GM15510 (cell line): ENCODE measurements around the gene TREML4.

Experiments
- POLR2A ChIP-seq: IDR thresholded peaks from 3 replicates; pipeline ENCODE4 v1.6.1; 2011; ENCODE audit warnings: borderline replicate concordance; ENCODE audit not compliant: insufficient read length; ENCODE audit errors: extremely low read depth

TREML4 gene

DNA sequence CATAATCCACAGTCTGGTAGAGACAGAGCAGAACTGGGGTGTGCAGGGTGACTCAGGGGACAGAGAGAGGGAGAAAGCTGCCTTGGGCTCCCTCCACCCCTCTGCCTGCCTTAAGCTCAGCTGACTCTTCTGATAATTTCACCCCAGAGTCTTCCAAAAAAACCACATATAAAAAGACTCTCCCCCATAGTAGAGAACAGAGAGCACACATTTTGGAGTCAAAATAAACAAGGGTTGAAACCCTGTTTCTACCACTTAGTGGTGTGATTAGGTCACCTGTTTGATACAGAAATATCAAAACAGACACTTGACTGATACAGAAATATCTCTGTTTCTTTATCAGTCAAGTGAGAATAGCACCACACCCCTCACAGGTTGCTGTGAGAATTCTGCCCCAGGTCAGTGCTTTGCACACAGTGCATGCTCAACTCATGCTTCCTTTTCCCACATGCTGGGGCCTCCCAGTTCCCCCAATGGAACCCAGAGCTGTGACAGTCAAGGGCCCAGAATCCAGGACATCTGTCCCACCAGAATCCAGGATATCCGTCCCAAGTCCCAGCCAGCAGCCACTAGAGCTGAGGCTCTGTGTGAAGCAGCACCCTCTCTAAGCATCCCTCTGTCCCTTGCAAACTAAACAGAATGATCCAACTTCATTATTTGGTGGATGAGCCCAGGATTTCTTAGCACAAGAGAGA, 28.4 kb upstream of the TREML4 start:
- no peak for TF ChIP-seq POLR2A

DNA sequence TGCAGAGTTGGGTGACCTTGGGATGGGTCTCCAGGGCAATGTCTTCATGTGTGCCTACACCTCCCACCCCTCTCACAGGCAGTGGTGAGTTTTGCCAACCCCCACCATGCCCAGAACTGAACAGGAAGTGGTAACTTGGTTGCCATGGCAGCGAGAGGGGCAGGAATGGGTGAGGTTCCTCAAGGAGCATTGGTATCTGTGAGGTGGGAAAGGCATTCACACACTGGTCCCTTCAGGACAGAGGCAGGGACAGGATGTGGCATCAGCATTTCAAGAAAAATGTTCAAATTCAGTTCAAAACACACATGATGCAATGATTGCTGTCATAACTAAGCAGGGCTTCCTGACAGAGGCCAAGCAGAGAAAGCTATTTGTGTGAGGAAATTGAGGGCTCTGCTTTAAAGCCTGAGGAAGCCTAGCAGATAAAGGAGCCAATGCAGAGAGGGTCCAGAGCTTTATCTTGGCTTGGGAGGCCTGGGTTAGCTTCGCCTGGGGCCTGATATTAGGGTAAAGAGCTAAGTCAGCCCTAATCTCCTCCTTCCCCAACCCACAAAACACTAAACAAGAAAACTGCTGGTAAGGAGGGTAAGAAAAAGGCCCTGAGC, 27.8 kb upstream of the TREML4 start:
- no peak for TF ChIP-seq POLR2A

DNA sequence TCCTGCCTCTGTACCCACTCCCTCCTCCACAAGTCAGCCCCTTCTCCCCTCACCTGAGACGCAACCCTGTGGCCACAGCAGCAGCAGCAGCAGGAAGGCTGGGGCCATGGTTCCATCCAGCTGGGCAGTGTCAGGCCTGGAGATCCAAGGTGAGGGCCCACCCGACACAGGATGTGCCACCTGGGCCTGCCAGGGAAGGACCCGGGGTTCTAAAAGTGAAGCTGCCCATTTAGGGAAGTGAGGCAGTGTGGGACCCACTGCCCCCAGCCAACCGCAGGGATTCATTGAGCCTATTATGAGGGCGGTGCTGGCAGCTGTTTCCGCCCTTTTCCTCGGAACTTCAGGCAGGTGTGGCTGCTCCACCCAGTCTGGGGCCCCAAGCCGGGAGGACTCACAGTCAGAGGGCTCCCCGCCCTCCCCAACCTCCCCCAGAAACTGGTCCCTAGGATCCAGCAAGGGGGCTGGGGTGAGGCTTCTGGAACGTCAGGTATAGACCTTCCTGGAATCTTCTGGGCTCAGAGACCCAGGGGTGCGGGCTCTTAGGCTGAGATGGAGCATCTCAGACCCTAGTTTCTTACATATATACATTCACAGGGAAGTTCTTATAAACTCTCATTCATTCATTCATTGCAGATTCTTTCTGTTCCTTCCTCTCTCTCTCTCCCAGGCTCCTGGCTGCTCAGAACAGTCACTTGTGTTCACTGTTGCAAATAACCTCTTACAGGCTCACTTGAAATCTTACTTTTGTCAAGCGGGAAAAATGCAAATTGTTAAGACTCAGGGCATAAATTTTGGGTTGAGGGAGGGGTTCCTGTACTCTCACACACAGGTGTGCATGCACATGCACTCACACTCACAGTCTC, 27.0 kb upstream of the TREML4 start, which contains the start of gene TREML2:
TREML2 (minus strand) TSS at position 249 of the 863 bp plus-strand sequence; CDS start at position 108, 141 bp downstream.
- no peak for TF ChIP-seq POLR2A

DNA sequence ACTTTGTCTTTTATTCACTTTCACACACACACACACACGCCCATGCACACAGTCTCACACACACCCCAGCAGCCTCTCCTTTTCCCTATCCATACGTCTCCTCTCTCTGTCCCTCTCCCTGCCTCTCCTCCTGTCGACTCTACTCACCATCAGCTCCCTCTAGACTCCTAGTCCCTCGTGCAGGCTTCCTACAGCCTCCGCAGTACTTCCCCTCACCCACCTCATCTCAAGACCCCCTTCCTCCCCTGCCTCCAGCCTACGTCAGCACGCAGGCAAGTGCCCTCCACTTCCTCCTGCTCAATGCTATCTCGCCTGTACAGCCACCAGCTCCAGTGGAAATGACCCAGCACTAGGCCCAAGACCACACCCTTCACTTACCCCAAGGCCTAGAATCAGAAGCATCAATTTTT, 26.4 kb upstream of the TREML4 start:
- TF ChIP-seq POLR2A = no peak

DNA sequence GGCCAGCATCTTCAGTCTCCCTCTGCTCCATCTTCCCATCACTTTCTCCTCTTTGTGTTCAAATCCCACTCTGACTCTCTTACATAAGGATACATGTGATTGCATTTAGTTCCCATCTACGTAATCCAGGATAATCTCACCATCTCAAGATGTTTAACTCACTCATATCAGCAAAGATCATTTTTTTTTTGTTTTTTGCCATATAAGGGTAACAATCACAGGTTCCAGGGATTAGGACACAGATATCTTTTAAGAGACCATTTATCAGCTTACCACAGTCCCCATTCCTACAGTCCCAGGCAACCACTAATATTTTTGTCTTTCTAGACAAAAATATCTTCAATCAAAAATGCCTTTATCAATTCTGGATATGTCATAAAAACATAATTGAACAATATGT, 24.0 kb upstream of the TREML4 start:
- no peak for TF ChIP-seq POLR2A

DNA sequence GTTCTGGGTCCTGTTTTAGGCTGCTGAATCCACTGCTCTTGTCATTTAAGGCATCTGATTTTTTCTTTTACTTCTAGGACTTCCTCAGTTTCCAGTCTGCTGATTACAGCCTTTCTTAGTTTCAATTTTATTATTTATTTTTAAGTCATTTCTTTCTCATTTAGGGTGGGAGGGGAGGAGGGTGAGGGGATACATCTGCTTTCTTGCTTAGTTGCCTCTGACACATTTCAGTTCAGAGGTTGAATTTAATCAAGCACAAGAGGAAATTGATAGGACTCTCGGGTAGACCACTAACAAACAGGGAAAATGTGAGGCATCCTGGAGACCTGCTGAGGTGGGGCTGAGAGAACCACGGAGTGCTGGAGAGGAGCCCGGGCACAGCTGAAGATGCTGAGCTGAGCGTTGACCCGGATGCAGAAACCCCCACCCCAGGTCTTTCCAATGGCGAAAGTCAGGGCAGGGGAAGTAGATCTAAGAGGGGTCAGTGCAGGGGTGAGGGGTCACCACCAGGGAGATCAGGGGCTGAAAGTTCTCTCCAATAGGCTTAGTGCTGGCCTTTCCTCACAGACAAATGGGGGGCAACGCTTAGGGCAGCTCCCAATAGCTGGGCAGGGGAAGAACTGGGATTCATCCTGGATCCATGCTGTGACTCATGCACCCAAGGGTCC, 19.6 kb upstream of the TREML4 start:
- no peak for TF ChIP-seq POLR2A

DNA sequence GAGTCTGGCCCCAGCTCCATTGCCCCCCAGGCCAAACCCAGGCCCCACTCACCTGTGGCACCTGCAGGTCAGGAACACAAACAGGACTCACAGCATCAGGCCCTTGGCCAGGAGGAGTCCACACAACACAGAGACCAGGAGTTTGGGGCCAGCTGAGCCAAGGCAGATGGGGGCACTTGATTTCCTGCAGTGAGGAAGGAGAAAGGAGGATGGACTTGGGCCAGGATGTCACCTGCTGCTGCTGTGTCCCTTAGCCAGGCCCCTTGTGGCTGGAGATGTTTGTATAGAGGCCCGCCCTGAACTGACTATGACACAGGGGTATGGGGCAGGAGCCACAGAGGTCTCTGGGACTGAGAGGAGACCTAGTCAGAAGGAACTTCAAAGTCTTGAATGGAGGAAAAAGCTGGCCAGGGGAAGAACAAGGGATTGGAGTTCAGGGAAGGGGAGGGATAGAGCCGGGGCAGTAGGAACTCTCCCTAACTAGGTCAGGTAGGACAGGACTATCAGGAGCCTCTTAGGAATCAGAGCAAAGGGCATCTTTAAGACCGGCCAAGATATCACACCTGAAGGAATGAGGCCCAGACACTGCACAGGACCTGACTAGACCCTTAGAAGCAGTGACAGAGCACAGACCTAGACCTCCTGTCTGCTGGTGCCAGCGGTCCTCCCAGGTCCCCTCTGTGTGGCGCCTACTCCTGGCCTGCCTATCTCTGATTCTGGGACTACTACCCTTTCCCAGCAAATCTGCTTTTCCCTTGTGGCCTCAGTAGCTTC, 18.4 kb upstream of the TREML4 start:
- TF ChIP-seq POLR2A = no peak

DNA sequence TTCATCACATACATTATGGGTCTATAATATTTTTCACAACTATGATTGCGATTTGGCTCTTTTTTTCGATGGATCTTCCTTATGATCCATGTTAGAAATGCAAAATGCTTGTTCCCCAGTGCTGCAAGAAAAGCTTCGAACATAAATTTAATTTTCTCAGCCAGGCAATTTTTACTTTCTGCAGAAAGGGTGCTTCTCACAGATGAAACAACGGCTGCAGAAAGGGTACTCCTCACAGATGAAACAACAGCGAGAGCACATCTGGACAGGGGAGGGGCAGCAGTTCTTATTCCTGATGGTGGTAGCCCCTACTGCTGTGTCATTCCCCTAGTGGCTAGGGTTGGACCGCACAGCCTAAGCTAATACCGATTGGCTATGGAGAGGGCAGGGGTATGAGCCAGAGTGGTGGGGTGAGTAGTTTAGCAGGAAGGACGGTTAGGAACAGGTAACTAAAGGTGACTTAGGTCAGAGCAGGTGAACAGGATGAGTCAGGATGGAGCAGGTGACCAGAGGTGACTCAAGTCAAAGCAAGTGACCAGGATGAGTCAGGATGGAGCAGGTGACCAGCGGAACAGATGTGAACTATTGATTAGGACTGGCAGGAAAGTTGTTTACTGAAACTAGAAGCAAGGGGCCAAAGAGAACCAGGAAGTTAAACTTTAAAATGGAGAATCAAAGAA, 13.4 kb upstream of the TREML4 start:
- no peak for TF ChIP-seq POLR2A

DNA sequence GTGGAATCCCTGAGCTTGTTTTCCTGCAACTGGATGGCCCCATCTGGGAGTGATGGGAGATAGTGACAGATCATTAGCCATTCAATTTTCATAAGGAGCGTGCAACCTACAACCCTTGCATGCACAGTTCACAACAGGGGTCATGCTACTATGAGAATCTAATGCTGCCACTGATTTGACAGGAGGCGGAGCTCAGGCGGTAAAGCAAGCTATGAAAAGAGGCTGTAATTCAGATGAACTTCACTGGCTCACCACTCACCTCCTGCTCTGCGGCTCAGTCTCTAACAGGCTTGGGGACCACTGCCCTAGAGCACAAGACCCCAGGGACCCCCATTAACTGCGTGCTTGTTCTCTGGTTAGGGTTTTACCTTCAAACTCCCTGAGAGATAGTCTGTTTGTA, 12.4 kb upstream of the TREML4 start:
- no peak for TF ChIP-seq POLR2A

DNA sequence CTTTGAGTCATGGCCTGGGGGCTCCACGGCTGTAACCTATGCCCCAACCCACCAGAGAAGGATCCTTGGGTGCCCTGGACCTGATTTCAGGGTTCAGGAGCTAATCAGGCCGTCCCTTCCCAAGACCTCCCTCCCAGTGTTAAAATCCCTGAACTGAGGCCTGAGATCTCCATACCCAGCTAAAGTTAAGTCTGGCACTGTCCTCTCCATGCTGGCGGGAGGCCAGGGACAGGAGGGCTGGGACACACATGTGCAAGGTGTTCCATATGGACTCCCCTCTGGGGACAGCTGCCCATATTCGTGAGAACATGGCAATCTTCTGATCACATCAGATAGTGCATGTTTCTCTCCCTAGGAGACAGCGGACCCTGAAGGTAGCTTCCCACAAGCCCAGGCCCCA, 11.5 kb upstream of the TREML4 start:
- TF ChIP-seq POLR2A = no peak

DNA sequence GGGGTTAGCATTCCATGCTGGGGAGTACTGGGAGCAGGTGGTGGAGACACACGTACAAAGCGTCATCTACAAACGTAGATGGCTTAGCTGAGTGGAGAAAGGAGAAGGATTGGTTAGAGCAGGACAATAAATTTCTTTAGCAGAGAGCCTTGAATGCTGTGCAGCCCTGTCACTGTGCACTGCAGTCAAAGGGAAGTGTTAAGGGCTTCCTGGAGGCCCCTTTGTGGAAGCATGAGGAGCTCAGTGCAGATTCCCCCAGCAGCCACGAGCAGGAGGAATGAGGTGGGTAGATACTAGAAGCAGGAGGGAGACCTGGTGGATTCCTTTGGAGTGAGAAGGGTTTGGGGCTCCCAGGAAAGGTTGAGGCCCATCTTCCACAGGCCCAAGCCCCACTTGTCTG, 6.1 kb upstream of the TREML4 start:
- no peak for TF ChIP-seq POLR2A

DNA sequence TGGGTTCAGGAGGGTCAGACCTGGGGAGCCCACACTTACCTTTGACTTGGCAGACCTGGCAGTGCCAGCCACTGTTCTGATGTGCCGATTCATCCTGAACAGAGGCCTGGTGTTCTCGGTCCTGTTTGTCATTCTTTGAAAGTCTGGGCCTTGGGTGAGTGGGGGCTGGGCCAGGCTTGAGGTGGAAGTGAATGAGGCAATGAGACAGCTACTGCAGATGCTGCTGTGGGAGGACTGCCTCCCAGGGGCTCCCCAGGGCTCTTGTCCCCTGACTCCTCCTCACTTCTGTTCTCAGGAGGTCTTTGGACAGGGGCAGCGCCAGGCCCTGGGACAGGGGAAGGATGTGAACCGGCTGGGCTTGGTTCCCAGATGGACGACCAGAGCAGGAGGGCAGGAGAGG, 5.6 kb upstream of the TREML4 start:
- TF ChIP-seq POLR2A = no peak

DNA sequence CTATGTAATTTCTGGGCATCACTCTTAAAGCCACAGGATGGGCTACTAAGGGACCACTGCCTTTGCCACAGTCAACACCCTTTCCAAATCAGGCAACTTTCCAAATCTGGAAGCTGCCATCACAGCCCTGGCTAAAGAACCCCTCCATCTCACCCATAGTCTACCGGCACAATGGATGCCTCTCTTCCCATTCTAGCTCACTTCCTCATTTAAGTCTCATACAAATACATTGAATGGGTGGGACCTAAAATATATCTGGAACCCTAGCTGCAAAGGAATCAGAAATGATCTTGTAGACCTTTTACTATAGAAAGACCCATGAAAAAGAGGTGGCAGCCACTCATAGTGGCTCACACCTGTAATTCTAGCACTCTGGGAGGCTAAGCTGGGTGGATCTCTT, 3.3 kb upstream of the TREML4 start:
- TF ChIP-seq POLR2A = no peak

DNA sequence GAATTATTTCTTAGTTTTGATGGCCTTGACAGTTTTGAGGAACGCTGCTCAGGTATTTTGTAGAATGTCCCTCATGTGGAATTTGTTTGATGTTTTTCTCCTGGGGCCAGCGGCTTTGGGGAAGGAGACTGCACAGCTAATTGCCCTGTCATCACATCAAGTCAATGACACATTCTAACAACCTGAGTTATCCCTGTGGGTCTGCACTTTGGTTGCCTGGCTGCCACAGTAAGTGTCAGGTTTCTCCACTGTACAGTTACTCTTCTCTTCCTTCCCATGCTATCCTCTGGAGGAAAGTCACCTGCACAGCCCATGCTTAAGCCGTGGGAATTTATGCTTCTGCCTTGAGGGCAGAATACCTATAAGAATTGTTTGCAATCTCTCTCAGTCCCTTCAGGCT, 1.4 kb upstream of the TREML4 start:
- no peak for TF ChIP-seq POLR2A
